ENCODE measurements around the gene ENKUR.

- TF ChIP-seq CTCF (IDR thresholded peaks at IDR 0.05) (no peak), EZH2phosphoT487 (IDR thresholded peaks at IDR 0.05) (no peak)
Observed at GRCh38 chr10:24989867-24990266, 26.1 kb downstream of the ENKUR start.

Data from neural progenitor cell (in vitro differentiated cells).